ENCODE results near the gene FSTL3.

DNA sequence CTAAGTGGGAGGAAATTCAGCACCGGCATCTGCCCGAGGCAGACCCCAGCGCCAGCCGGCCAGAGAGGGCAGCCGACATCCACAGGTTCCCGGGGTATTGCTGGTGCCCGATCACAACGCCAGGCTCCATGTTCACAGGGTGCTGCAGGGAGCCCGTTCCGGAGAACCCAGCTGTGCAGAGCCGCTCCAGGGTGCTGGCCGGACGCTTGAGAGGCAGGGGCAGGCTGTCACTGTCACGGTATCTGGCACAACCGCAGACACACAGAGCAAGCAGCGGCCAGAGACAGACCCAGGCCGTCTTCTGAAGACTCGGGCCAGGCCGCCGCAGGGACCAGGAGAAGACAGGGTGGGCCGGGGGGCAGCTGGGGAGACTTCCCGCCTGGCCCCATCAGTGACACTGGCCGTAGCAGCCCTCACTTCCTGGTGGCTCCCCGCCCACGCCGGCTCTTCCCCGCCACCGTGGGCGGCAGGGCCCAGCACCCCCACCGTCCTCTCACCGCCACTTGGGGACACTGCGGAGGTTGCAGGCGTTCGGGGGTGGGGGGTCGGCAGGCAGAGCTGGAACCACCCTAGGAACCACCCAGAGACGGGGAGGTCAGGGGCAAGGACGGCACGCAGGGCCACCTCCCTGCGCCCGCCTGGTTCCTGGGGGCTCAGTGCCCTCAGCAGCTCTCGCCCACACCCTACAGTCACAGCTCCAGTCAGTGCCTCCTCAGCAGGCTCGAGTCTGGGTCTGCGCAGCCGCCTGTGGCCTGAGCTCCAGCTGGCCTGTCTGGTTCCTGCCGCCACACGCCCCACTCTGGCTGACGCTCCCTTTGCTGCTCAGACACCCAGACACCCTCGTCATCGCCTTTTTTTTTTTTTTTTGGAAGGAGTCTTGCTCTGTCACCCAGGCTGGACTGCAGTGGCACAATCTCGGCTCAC is 17.0 kb upstream of the FSTL3 start:
- TF ChIP-seq SMC3 (IDR thresholded peaks at IDR 0.05; ENCODE audit: borderline replicate concordance, low read length), result no peak
- TF ChIP-seq, protein P1, sequence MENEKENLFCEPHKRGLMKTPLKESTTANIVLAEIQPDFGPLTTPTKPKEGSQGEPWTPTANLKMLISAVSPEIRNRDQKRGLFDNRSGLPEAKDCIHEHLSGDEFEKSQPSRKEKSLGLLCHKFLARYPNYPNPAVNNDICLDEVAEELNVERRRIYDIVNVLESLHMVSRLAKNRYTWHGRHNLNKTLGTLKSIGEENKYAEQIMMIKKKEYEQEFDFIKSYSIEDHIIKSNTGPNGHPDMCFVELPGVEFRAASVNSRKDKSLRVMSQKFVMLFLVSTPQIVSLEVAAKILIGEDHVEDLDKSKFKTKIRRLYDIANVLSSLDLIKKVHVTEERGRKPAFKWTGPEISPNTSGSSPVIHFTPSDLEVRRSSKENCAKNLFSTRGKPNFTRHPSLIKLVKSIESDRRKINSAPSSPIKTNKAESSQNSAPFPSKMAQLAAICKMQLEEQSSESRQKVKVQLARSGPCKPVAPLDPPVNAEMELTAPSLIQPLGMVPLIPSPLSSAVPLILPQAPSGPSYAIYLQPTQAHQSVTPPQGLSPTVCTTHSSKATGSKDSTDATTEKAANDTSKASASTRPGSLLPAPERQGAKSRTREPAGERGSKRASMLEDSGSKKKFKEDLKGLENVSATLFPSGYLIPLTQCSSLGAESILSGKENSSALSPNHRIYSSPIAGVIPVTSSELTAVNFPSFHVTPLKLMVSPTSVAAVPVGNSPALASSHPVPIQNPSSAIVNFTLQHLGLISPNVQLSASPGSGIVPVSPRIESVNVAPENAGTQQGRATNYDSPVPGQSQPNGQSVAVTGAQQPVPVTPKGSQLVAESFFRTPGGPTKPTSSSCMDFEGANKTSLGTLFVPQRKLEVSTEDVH (IDR thresholded peaks at IDR 0.05; ENCODE audit: low read depth, partially characterized antibody), result no peak
- TF ChIP-seq NR2C2 (IDR thresholded peaks at IDR 0.05; ENCODE audit: borderline replicate concordance, control insufficient read depth, insufficient read length, low read depth), result no peak
- no peak for TF ChIP-seq SIX5 (IDR thresholded peaks at IDR 0.05; ENCODE audit: low read depth, low read length, severe bottlenecking)
- TF ChIP-seq, protein P2, sequence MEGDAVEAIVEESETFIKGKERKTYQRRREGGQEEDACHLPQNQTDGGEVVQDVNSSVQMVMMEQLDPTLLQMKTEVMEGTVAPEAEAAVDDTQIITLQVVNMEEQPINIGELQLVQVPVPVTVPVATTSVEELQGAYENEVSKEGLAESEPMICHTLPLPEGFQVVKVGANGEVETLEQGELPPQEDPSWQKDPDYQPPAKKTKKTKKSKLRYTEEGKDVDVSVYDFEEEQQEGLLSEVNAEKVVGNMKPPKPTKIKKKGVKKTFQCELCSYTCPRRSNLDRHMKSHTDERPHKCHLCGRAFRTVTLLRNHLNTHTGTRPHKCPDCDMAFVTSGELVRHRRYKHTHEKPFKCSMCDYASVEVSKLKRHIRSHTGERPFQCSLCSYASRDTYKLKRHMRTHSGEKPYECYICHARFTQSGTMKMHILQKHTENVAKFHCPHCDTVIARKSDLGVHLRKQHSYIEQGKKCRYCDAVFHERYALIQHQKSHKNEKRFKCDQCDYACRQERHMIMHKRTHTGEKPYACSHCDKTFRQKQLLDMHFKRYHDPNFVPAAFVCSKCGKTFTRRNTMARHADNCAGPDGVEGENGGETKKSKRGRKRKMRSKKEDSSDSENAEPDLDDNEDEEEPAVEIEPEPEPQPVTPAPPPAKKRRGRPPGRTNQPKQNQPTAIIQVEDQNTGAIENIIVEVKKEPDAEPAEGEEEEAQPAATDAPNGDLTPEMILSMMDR (IDR thresholded peaks at IDR 0.05 in 2 of 3, conservative IDR thresholded peaks at IDR 0.05 in 1 of 3; ENCODE audit: control insufficient read depth in 2 of 3, extremely low read depth in 1 of 3, insufficient read depth in 1 of 3, low read depth in 3 of 3, low read length in 3 of 3), result no peak
- TF ChIP-seq NFIC (IDR thresholded peaks at IDR 0.05; ENCODE audit: low read depth, low read length), result no peak
- no peak for TF ChIP-seq SP1 (IDR thresholded peaks at IDR 0.05; ENCODE audit: low read depth, low read length)
- TF ChIP-seq CEBPB (IDR thresholded peaks at IDR 0.05; ENCODE audit: borderline replicate concordance in 1 of 2, low read depth in 2 of 2, low read length in 2 of 2), result no peak
- no peak for TF ChIP-seq JUNB (IDR thresholded peaks at IDR 0.05)
- TF ChIP-seq TAF1 (IDR thresholded peaks at IDR 0.05; ENCODE audit: borderline replicate concordance, low read depth, low read length), result no peak
- TF ChIP-seq EZH2 (IDR thresholded peaks at IDR 0.05; ENCODE audit: borderline replicate concordance, control insufficient read depth, low read depth, low read length), result no peak

All from GM12878 (cell line).